ENCODE data around the gene RNF112. TPM values are rescaled to one million over a fixed set of nuclear protein-coding genes. Genes with fewer than 3 reads are reported as not detected.

RNF112 gene
- total RNA-seq, 1 donor from 2014 or later = 8.6 TPM

GRCh38 chr17:19421926-19422325 is 10.9 kb downstream of the RNF112 start:
- no peak for TF ChIP-seq CTCF (IDR thresholded peaks at IDR 0.05; ENCODE audit: partially characterized antibody, unreplicated experiment)
- Mint-ChIP-seq H3K4me3 (ENCODE audit: unreplicated experiment) (no peak overlapping the region), H3K27me3 (ENCODE audit: unreplicated experiment) (no peaks in the 10 kb centered on the region), H3K9me3 (ENCODE audit: unreplicated experiment) (no peaks in the 10 kb centered on the region), H3K4me1 (ENCODE audit: low read depth, unreplicated experiment) (no peaks in the 10 kb centered on the region), H3K27ac (ENCODE audit: unreplicated experiment) (no peak overlapping the region), H3K36me3 (ENCODE audit: unreplicated experiment) (no peaks in the 10 kb centered on the region)
- DNase-seq = no peak

- H3K4me1 Mint-ChIP-seq (ENCODE audit: low read depth, unreplicated experiment) = no peaks in the 10 kb centered on the region
- H3K4me3 Mint-ChIP-seq (ENCODE audit: unreplicated experiment) = no peak overlapping the region
- DNase-seq = no peak
- no peak overlapping the region for H3K27ac Mint-ChIP-seq (ENCODE audit: unreplicated experiment)
- H3K27me3 Mint-ChIP-seq (ENCODE audit: unreplicated experiment) = no peaks in the 10 kb centered on the region
- H3K36me3 Mint-ChIP-seq (ENCODE audit: unreplicated experiment) = no peaks in the 10 kb centered on the region
- no peaks in the 10 kb centered on the region for H3K9me3 Mint-ChIP-seq (ENCODE audit: unreplicated experiment)
- TF ChIP-seq CTCF (IDR thresholded peaks at IDR 0.05; ENCODE audit: partially characterized antibody, unreplicated experiment) = no peak
These were observed 14.2 kb downstream of the RNF112 start for GRCh38 chr17:19424934-19425868.

GRCh38 chr17:19426631-19427030 is 15.6 kb downstream of the RNF112 start:
- Mint-ChIP-seq H3K9me3 (ENCODE audit: unreplicated experiment) (peaks cover under 1% of the 10 kb centered on the region), H3K27ac (ENCODE audit: unreplicated experiment) (no peak overlapping the region), H3K4me3 (ENCODE audit: unreplicated experiment) (no peak overlapping the region), H3K4me1 (ENCODE audit: low read depth, unreplicated experiment) (peaks cover under 1% of the 10 kb centered on the region), H3K27me3 (ENCODE audit: unreplicated experiment) (no peaks in the 10 kb centered on the region), H3K36me3 (ENCODE audit: unreplicated experiment) (no peaks in the 10 kb centered on the region)
- no peak for TF ChIP-seq CTCF (IDR thresholded peaks at IDR 0.05; ENCODE audit: partially characterized antibody, unreplicated experiment)
- DNase-seq = no peak

- peaks cover 3% of the 10 kb centered on the region for H3K4me1 Mint-ChIP-seq (ENCODE audit: low read depth, unreplicated experiment)
- no peaks in the 10 kb centered on the region for H3K36me3 Mint-ChIP-seq (ENCODE audit: unreplicated experiment)
- H3K4me3 Mint-ChIP-seq (ENCODE audit: unreplicated experiment) = no peak overlapping the region
- H3K27ac Mint-ChIP-seq (ENCODE audit: unreplicated experiment) = no peak overlapping the region
- DNase-seq = no peak
- H3K27me3 Mint-ChIP-seq (ENCODE audit: unreplicated experiment) = no peaks in the 10 kb centered on the region
- TF ChIP-seq CTCF (IDR thresholded peaks at IDR 0.05; ENCODE audit: partially characterized antibody, unreplicated experiment) = no peak
- peaks cover 2% of the 10 kb centered on the region for H3K9me3 Mint-ChIP-seq (ENCODE audit: unreplicated experiment)
These were observed 20.7 kb downstream of the RNF112 start for GRCh38 chr17:19431691-19432090.

GRCh38 chr17:19433255-19433654 is 22.2 kb downstream of the RNF112 start:
- Mint-ChIP-seq H3K36me3 (ENCODE audit: unreplicated experiment) (no peaks in the 10 kb centered on the region), H3K4me3 (ENCODE audit: unreplicated experiment) (no peak overlapping the region), H3K9me3 (ENCODE audit: unreplicated experiment) (peaks cover 2% of the 10 kb centered on the region), H3K27me3 (ENCODE audit: unreplicated experiment) (no peaks in the 10 kb centered on the region), H3K4me1 (ENCODE audit: low read depth, unreplicated experiment) (peaks cover 3% of the 10 kb centered on the region), H3K27ac (ENCODE audit: unreplicated experiment) (no peak overlapping the region)
- TF ChIP-seq CTCF (IDR thresholded peaks at IDR 0.05; ENCODE audit: partially characterized antibody, unreplicated experiment) = no peak
- no peak for DNase-seq
